Daoy (cell line): Measurements from ENCODE around the gene PGLYRP2. TPM values are rescaled to one million over a fixed set of nuclear protein-coding genes. Genes with fewer than 3 reads are reported as not detected.
A peak's percentile ranks its signal among the peaks of the same experiment; 100 is the strongest.
"Not testable (repeated sequence)": the region's sequence is repeated elsewhere in the genome, so short reads cannot be mapped to it uniquely, and the experiment has no call there.

Experiments used
- DNase-seq: peaks from one replicate; pipeline ENCODE4 v3.0.0-alpha.2; 2015; ENCODE audit warnings: low read depth
- total RNA-seq: library from RNA; depleted of rRNA; stranded (reverse); fragments of >200 nt; shearing (Covaris generic); gene quantifications from 2 replicates; pipeline ENCODE4 v1.2.3, GENCODE V29; 2014; rRNA removed

The PGLYRP2 gene, protein sequence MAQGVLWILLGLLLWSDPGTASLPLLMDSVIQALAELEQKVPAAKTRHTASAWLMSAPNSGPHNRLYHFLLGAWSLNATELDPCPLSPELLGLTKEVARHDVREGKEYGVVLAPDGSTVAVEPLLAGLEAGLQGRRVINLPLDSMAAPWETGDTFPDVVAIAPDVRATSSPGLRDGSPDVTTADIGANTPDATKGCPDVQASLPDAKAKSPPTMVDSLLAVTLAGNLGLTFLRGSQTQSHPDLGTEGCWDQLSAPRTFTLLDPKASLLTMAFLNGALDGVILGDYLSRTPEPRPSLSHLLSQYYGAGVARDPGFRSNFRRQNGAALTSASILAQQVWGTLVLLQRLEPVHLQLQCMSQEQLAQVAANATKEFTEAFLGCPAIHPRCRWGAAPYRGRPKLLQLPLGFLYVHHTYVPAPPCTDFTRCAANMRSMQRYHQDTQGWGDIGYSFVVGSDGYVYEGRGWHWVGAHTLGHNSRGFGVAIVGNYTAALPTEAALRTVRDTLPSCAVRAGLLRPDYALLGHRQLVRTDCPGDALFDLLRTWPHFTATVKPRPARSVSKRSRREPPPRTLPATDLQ
- total RNA-seq: 0.17 TPM in 1 of 2 replicates, not detected in the other

DNA sequence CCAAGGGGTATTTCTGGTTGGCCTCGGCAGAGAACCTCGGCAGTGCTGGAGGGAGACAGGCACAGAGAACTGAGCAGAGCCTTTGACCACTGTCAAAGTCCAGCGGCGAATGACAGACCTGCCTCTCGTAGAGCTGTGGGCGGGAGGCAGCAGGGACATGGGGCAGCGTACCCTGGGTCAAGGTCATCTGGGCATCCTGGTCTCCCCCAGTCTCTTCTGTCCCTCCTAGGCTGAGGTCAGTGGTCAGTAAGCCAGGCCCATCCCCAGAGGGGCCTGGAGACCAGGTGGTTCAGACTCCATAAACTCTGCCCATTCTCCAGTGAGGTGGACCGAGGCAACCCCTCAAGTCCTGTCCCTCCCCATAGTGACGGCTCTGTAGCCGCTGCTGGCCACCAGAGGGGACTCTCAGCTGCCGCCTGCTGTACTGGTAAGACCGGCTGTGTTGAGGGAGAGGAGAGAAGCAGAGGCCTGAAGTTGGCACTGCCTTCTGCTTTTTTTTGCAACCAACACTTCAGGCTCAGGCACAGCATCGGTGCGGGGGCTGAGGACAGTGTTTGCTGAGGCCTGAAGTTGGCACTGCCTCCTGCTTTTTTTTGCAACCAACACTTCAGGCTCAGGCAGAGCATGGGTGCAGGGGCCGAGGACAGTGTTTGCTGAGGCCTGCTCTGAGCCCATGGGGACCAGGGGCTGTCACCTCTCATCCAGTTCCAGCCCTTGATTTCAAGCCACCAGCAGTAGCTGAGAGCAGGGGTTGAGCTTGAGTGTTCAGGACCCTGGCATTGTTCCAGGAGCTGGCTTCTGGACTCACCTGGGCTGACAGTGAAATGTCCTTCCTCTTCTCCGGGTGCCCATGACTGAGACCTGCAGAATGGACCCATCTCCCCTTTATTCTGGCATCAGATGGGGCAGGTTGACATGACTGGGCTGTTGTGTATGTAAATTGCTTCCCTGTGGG is at the start of gene PGLYRP2:
TSS of gene PGLYRP2 (minus strand) at position 111 of the 955 bp plus-strand sequence. CDS start 130 bp downstream, outside the sequence.
- DNase-seq: peak; percentile 30

DNA sequence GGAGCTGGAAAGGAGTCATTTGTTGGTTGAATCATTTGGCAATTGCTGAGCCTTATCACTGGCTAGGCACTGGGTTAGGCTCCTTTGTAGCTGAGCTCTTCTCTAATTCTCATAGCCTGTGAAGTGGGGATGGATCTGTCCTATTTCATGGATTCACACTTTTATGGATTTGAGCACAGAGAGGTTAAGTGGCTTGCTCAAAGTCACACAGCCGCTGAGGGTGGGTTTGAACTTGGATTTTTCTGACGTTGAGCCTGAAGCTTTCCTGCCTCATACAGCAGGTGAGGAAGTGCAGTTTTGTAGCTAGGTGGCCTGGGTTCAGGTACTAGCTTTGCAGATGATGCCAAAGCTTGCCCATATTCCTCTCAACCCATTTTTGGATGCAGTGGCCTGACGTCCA is 48.4 kb upstream of the PGLYRP2 start:
- no peak for DNase-seq

DNA sequence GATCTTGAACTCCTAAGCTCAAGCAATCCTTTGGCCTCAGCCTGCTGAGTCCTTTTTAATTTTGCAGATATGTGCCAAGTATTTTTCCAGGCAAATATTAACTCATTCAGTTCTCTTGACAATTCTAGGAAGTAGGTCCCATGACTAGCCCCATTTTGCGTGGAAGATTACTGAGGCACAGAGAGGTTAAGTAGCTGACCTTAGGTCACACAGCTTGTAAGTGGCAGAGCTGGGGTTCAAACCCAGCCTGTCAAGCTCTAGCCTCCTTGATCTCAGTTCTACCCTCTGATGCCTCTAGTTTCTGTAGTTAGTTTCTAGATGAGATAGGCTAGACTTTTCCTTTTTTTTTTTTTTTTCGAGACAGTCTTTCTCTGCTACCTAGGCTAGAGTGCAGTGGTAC is 47.1 kb upstream of the PGLYRP2 start:
- no peak for DNase-seq

DNA sequence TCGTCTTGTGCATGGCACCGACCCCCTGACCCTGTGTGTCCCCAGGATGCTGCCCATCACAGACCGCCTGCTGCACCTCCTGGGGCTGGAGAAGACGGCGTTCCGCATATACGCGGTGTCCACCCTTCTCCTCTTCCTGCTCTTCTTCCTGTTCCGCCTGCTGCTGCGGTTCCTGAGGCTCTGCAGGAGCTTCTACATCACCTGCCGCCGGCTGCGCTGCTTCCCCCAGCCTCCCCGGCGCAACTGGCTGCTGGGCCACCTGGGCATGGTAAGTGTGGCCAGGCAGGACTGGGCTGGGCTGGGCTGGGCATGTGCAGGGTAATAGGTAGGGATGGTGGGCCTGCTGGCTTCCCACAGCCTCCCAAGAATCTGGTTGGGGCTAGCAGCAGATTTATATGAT is 46.0 kb upstream of the PGLYRP2 start:
- no peak for DNase-seq

DNA sequence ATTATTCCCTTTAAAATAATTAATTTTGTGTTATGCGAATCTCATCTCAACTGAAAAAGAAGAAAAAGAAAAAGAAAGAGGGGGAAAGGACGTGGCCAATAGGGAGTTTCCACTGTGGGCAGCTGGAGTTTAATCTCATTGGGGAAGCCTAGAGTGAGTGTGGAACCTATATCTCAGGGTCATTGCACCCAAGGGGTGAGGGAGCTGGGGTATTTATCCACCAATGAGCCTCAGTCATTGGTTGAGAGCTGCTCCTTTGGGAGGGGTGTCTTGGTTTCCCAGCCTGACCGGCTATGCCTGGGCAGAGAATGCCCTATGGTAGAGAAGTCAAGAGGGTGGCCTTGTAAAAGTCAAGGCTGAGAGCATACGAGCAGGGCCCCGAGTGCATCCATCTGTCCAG is 45.5 kb upstream of the PGLYRP2 start:
- DNase-seq: no peak

DNA sequence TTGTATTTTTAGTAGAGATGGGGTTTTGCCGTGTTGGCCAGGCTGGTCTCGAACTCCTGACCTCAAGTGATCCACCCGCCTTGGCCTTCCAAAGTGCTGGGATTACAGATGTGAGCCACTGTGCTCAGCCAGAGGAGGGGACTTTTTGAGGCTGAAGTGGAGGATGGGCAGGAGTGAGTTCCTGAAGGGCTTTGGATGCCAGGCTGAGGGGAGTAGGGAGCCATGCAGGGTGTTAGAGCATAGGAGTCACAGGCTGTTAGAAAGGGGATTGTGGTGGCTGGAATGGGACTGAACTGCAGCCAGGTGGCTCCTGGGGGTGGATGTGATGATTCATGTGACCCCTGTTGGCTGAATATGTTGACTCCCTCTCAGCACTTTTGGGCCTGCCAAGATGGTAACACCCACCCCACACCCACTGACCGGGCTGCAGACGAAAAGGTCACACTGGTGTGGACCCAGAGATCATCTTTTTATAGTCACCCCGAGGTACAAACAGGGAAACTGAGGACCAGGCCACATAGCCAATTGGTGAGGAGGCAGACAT is 40.2 kb upstream of the PGLYRP2 start:
- DNase-seq: no peak

DNA sequence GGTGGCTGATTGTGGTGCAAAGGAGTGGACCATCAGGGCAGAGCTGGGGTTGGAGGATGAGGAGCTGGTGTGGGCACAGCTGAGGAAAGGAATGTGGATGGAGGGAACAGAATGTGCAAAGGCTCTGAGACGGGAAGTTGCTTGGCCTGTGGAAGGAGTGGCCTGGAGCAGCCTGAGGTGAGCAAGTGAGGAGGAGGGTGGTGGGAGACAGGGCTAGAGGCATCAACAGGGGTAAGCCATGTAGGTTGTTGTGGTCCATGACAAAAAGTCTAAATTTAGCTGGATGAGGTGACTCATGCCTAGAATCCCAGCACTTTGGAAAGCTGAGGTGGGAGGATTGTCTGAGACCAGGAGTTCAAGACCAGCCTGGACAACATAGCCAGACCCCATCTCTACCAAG is 38.5 kb upstream of the PGLYRP2 start:
- no peak for DNase-seq

DNA sequence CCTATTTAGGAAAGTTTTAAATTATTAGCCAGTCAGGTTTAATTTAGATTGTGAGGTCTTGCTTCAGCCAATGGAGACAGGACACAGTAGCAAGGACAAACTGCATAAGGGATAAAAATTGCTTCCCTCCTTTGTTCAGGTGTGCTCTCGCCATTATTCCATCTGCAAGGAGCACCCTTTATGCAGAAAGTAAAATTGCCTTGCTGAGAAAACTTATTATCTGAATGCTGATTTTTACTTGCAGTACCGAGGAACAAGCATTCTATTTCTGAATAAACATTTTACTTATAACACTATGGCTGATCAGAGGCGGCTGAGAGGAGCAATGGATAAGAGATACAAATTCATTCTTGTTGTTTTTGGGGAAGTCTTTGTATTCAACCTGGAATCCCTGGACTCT is 37.1 kb upstream of the PGLYRP2 start:
- no peak for DNase-seq

DNA sequence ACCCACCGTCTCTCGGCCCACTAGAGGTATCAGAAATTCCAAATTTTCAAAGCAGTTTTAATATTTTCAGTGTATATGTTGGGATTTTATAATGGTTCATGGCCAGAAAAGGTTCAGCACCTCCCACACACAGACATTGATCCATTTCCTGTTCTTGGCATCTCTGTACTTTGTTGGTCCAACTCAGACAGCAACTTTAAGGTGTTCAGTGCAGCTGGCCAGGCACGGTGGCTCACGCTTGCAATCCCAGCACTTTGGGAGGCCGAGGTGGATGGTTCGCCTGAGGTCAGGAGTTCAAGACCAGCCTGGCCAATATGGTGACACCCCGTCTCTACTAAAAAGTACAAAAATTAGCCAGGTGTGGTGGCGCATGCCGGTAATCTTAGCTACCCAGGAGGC is 35.9 kb upstream of the PGLYRP2 start:
- DNase-seq: not testable (repeated sequence)

DNA sequence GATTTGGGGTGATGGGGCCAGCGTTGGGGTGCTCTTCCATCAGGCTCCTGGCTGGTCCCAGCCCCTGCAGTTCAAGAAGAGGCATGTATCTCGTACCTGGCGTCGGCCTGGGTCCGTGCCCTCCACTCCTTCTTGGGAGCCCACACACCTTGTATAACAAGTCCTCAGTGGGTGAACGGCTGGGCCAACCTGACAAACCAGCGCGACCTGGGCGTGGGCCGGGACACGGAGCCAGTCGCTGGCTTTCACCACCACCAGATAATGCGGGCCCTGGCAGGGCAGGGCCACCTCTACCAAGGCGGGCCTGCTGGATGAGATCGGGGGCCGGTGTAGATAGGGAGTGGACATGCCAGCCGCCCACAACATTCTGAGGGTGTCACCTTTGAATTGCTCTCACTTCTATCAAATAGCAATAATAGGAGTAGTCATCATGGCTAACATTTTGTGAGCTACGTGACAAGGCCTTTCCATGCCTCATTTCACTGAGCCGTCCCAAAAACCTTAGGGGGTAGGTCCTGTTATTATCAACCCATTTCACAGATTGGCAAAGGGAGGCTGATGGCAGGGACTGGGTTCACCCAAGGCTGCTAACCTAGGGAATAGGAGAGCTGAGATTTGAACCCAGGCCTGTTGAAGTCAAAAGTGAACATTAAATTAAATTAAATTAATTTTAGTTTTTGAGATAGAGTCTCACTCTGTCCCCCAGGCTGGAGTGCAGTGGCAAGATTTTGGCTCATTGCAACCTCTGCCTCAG is 32.5 kb upstream of the PGLYRP2 start:
- no peak for DNase-seq

DNA sequence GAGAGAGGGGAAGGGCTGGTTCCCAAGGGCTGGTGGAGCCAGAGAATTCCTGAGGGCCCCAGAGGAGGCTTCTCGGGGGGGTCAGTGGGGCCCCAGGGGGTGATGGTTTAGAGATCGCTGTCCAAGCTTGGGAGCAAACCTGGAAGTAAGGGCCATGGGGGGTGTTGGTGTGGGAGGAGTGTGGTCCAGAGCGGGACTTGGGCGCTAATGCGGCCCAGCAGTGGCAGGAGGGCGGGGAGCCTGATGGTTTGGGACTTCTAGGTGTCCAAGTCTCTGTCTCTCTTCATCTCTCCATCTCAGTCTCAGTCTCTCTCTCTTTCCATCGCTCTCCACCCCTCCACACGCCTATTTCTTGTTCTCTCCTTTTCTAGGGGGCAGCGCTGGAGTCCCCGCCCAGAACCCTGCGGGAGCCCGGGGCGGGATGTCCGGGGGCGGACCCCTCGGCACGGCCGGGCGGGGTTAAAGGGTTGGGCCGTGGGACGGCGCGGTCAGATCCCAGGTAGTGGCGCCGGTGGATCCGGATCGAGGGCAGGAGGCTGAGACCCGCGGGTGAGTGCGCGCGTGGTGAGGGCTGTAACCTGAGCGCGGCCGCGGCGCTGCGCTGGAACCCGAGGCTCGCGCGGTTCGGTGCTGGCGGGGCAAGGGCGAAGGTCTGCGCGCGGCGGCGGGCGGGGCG is 28.9 kb upstream of the PGLYRP2 start, which contains the start of gene CYP4F22:
TSS of gene CYP4F22 (plus strand) at position 491 of the 676 bp plus-strand sequence. CDS start 16,812 bp downstream, outside the sequence.
- DNase-seq: no peak

DNA sequence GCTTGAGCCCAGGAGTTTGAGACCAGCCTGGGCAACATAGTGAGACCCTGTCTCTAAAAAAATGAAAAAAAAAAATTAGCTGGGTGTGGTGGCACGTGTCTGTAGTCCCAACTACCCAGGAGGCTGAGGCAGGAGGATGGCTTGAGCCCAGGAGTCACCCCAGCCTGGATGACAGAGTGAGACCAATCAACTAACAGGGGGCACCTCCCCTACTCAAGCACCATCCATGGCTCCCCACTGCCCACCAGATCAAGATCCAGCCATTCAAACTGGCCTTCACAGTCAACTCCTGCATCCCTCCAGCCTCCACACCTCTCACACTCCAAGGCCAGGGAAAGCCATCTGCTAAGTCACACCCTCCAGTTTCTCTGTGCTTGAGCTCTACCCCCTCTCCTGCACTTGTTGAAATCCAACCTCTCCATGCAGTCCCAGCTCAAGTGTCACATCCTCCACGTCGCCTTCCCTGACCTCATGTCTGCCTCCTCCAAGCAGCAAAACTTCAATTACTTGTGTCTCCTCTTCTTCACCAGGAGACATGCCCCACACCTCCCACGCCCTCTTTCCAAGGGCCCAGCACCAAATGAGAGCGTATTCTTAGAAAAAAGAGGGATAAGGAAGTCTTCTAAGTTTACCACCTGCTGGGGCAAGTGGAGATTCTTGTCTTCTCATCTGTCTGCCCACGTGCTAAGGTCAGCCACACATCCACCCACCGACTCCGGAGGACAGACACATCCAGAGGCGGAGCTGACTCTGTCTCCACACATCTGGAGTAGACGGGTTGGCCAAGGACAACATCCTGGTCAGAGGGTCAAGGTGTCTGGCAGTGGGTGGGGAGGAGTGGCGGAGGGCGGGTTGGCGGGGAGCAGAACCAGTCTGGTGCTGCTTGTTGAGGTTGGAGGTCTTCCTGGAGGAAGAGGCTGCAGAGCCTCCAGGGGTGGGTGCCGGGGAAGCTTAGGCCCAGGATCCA is 28.1 kb upstream of the PGLYRP2 start:
- DNase-seq: no peak

DNA sequence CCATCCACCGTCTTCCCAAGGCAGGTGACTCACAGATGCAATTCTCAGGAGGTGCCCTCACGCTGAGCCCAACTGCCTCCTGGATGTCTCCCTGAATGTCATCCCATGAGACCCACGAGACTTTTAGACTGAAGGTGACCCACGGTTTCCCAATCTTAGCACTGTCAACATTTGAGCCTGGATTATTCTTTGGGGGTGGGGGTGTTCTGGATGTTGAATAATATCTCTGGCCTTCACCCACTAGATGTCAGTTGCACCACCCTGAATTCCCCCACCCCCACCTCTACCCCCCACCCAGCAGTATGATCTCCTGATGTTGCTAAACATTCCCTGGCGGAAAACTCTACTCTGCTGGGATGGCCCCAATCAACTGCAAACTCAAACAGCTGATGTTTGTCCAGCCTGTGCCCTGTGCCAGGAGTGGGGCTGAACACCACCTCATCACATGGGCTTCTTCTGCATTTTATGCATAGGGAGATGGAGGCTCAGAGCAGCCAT is 26.8 kb upstream of the PGLYRP2 start:
- no peak for DNase-seq

DNA sequence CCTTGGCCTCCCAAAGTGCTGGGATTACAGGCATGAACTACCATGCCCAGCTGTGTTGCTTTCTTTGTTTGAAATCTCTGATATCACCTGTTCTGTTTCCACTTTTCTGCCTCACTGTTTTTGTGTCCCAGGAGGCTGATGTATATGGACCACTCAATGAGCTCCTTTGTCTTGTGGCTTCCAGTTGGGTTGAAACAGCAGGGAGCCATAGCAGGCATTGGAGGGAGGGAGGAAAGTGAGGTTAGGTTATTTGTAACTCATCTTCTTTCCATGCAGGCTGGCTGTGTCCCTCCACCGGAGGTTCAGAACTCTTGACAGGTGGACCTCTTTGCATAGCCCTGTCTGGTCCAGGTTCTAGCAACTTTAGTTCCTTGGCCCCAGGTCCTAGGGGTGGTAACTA is 23.0 kb upstream of the PGLYRP2 start:
- no peak for DNase-seq

DNA sequence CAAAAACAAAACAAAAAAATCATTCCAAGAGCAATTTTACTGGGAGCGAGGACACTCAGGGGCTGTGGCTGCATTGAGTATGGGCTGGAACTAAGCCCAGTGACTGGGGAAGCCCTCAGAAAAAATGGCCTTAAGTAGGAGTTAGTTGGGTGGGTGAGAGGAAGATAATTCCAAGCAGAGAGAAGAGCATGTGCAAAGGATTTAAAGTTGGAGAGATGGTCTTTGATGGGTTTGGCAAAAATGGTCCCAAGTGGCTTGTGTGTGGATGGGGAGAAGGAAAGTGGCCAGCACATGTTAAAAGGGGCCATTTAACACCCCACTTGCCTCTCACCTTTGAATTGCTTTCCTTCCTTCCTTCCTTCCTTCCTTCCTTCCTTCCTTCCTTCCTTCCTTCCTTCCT is 22.3 kb upstream of the PGLYRP2 start:
- DNase-seq: no peak

DNA sequence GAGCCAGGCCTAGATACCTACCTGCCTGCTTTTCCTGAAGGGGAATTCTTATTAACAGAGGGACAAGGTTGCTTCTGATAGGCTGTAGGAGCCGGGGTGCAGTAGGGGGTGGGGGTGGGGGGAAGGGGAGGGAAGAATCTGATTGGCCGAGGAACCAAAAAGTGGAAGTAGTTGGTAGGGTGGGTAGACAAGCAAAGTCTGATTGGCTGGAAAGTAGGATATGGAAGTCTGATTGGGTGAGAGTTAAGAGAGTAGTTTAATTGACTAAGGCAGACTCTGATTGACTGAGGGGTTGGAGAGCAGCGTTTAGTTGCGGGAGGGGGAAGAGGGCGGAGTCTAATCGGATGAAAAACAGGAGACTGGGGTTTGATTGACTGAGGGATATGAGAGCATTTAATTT is 19.6 kb upstream of the PGLYRP2 start:
- peak; percentile 23 for DNase-seq

DNA sequence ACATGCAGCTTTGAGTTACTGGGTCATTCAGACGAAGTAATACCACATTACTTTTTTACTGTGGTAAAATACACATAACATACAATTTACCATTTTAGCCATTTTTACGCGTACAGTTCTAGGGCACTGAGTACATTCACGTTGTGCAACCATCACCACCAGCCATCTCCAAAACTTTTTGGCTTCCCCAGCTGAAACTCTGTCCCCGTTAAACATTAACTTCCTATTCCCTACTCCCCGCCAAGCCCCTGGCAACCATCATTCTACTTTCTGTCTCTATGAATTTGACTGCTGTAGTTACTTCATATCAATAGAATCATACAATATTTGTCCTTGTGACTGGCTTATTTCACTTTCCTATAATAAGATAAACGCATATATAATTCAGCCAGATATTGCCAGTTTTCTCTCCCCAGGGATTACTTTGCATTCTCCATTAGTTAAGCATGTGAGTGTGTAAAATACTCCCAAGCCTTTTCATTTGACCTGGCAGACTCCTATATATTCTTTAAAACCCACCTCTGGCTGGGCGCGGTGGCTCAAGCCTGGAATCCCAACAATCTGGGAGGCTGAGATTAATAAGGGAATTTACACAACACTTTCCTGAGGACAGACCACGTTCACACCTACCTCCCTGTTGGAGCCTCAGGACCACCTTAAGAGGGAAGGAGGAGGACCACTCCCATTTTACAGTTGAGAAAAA is 19.0 kb upstream of the PGLYRP2 start:
- no peak for DNase-seq

DNA sequence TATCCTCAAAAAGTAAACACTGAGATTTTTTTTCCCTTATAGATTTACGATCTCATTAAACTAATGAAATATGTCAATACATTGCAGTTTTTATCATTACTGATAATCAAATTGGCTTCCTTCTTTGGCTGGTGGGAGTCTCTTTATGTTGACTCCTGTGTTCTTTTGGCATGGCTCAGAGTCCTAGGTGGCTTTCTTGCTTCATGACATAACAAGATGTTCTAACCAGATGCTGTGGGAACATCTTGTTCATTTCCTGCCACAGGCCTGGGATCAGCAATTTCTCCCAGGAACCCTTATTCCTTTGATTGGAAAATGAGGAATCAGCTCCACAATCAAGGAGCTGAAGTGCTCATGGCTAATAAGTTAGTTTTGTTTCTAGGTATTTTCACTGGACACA is 15.8 kb upstream of the PGLYRP2 start:
- no peak for DNase-seq
